H1 (cell line): ENCODE measurements around the gene NALF2. TPM values are rescaled to one million over a fixed set of nuclear protein-coding genes. Genes with fewer than 3 reads are reported as not detected.

Experiments used
- CTCF ChIA-PET: fragments of 300-600 bp; sonication (Branson Sonifier 250); formaldehyde crosslinking; loops from one replicate; lab custom pipeline; 2021; ENCODE audit not compliant: partially characterized antibody; lab: Charles Lee
- POLR2A ChIA-PET: fragments of 300-600 bp; sonication (Branson Sonifier 250); formaldehyde crosslinking; loops from one replicate; lab custom pipeline; 2021; ENCODE audit warnings: inconsistent platforms; ENCODE audit not compliant: partially characterized antibody; lab: Charles Lee
- DNase-seq, 2 experiments: peaks; one replicate each; pipeline versions ENCODE4 v3.0.0 to v3.0.0-alpha.2; 2010 to 2022; ENCODE audit warnings: low spot score in 2 of 2, low read depth in 1 of 2, mixed read lengths in 1 of 2
- FAIRE-seq: peaks from 2 replicates; lab custom pipeline; 2011; peaks lifted over from hg19 to GRCh38; lab: Jason Lieb, UNC
- H2AFZ ChIP-seq: 2 replicates; pipeline ENCODE4 v1.8.1; 2012; ENCODE audit warnings: low read length, inconsistent platforms
- H2AK5ac ChIP-seq: 2 replicates; pipeline ENCODE4 v1.6.1; 2013; ENCODE audit warnings: low read depth, low read length
- H2BK120ac ChIP-seq: replicated peaks from 2 replicates; pipeline ENCODE3; 2013; ENCODE audit warnings: low read depth, low read length, inconsistent platforms
- H2BK12ac ChIP-seq: 2 replicates; pipeline ENCODE4 v1.6.1; 2013; ENCODE audit warnings: low read depth, low read length
- H2BK15ac ChIP-seq: 2 replicates; pipeline ENCODE4 v1.6.1; 2013; ENCODE audit warnings: low read length
- H2BK20ac ChIP-seq: 2 replicates; pipeline ENCODE4 v1.6.1; 2013; ENCODE audit warnings: low read length
- H2BK5ac ChIP-seq: 2 replicates; pipeline ENCODE4 v1.6.1; 2013; ENCODE audit warnings: low read depth, low read length
- H3K14ac ChIP-seq: 2 replicates; pipeline ENCODE4 v1.6.1; 2013; ENCODE audit warnings: inconsistent platforms; ENCODE audit not compliant: insufficient read length
- H3K18ac ChIP-seq: 2 replicates; pipeline ENCODE4 v1.6.1; 2013; ENCODE audit warnings: low read length; ENCODE audit errors: extremely low read depth
- H3K23ac ChIP-seq: 2 replicates; pipeline ENCODE4 v1.6.1; 2013; ENCODE audit warnings: inconsistent platforms; ENCODE audit not compliant: insufficient read length
- H3K23me2 ChIP-seq: 2 replicates; pipeline ENCODE4 v1.6.1; 2013; ENCODE audit warnings: low read depth, low read length
- H3K27ac ChIP-seq: 2 replicates; pipeline ENCODE4 v1.6.1; 2011; ENCODE audit warnings: low read depth, low read length, inconsistent platforms
- H3K27me3 ChIP-seq, 4 experiments: replicated peaks in 1 of 4; 1 replicate in 1 of 4; 2 replicates in 3 of 4; pipeline versions ENCODE4 v1.6.1 to v1.8.1; 2011 to 2013; ENCODE audit warnings: low read length in 3 of 4, mild to moderate bottlenecking in 3 of 4, inconsistent platforms in 2 of 4, mixed read lengths in 2 of 4, moderate library complexity in 1 of 4; ENCODE audit not compliant: control insufficient read depth in 3 of 4, insufficient read depth in 3 of 4; ENCODE audit errors: extremely low read depth in 1 of 4
- H3K36me3 ChIP-seq, 4 experiments: 2 replicates each; pipeline versions ENCODE4 v1.6.1 to v1.8.1; 2011 to 2013; ENCODE audit warnings: mild to moderate bottlenecking in 4 of 4, low read length in 3 of 4, moderate library complexity in 2 of 4, control low read depth in 1 of 4, inconsistent platforms in 1 of 4; ENCODE audit not compliant: insufficient read depth in 4 of 4, control insufficient read depth in 2 of 4
- H3K4ac ChIP-seq: replicated peaks from 2 replicates; pipeline ENCODE3; 2013; ENCODE audit warnings: low read length, low read depth, mixed read lengths, inconsistent platforms; ENCODE audit not compliant: insufficient read length
- H3K4me1 ChIP-seq, 4 experiments: replicated peaks in 1 of 4; 1 replicate in 1 of 4; 2 replicates in 3 of 4; pipeline versions ENCODE4 v1.6.1 to v1.8.1; 2011 to 2013; ENCODE audit warnings: low read length in 3 of 4, inconsistent platforms in 2 of 4, mixed read lengths in 1 of 4; ENCODE audit not compliant: insufficient read depth in 4 of 4, control insufficient read depth in 3 of 4
- H3K4me2 ChIP-seq, 2 experiments: 2 replicates each; pipeline versions ENCODE4 v1.6.1 to v1.8.1; 2011 to 2013; ENCODE audit warnings: low read depth in 2 of 2, low read length in 2 of 2, control low read depth in 1 of 2, inconsistent platforms in 1 of 2, mild to moderate bottlenecking in 1 of 2; ENCODE audit not compliant: insufficient read depth in 1 of 2
- H3K4me3 ChIP-seq, 4 experiments: fragments of 200-600, 300-600 bp in 1 of 4; sonication (generic), shearing (Covaris generic), sonication (Bioruptor Twin) in 1 of 4; 2 replicates each; pipeline versions ENCODE4 v1.5.1 to v1.8.1; 2011 to 2016; ENCODE audit warnings: low read length in 4 of 4, low read depth in 3 of 4, control low read depth in 2 of 4, inconsistent platforms in 2 of 4, mild to moderate bottlenecking in 2 of 4, mixed read lengths in 1 of 4, moderate library complexity in 1 of 4; ENCODE audit not compliant: insufficient read depth in 2 of 4; ENCODE audit errors: extremely low read depth in 1 of 4
- H3K56ac ChIP-seq: replicated peaks from 2 replicates; pipeline ENCODE3; 2013; ENCODE audit warnings: low read depth, mild to moderate bottlenecking, mixed read lengths, low read length, inconsistent platforms; ENCODE audit not compliant: insufficient read length
- H3K79me1 ChIP-seq: 2 replicates; pipeline ENCODE4 v1.6.1; 2013; ENCODE audit warnings: low read depth, low read length, control low read depth
- H3K79me2 ChIP-seq, 2 experiments: 2 replicates each; pipeline versions ENCODE4 v1.6.1 to v1.8.1; 2012 to 2013; ENCODE audit warnings: low read length in 2 of 2, mild to moderate bottlenecking in 2 of 2, inconsistent platforms in 1 of 2; ENCODE audit not compliant: insufficient read depth in 2 of 2, control insufficient read depth in 1 of 2
- H3K9ac ChIP-seq, 4 experiments: replicated peaks in 1 of 4; 1 replicate in 1 of 4; 2 replicates in 3 of 4; pipeline versions ENCODE4 v1.6.1 to v1.8.1; 2011 to 2013; ENCODE audit warnings: low read depth in 3 of 4, low read length in 3 of 4, control low read depth in 2 of 4, mild to moderate bottlenecking in 2 of 4, moderate library complexity in 2 of 4, inconsistent platforms in 1 of 4; ENCODE audit errors: extremely low read depth in 1 of 4
- H3K9me3 ChIP-seq, 2 experiments: 2 replicates each; pipeline versions ENCODE4 v1.6.1 to v1.8.1; 2012 to 2013; ENCODE audit warnings: mild to moderate bottlenecking in 2 of 2, moderate library complexity in 2 of 2, control low read depth in 1 of 2, inconsistent platforms in 1 of 2, low read depth in 1 of 2, low read length in 1 of 2, mixed read lengths in 1 of 2; ENCODE audit not compliant: insufficient read depth in 2 of 2
- H4K20me1 ChIP-seq, 2 experiments: replicated peaks in 1 of 2; 2 replicates each; pipeline versions ENCODE3 to v1.8.1; 2011 to 2013; ENCODE audit warnings: inconsistent platforms in 2 of 2, low read length in 2 of 2, mild to moderate bottlenecking in 1 of 2; ENCODE audit not compliant: insufficient read depth in 2 of 2, control insufficient read depth in 1 of 2
- H4K5ac ChIP-seq: 2 replicates; pipeline ENCODE4 v1.6.1; 2013; ENCODE audit warnings: low read length, low read depth, mixed read lengths, inconsistent platforms; ENCODE audit not compliant: insufficient read length
- H4K8ac ChIP-seq: 2 replicates; pipeline ENCODE4 v1.8.0; 2013; ENCODE audit warnings: mild to moderate bottlenecking, moderate library complexity, low read length, inconsistent platforms; ENCODE audit not compliant: insufficient read depth; ENCODE audit errors: extremely low read depth
- H4K91ac ChIP-seq: replicated peaks from 2 replicates; pipeline ENCODE3; 2013; ENCODE audit warnings: low read length, mixed read lengths, inconsistent platforms; ENCODE audit not compliant: insufficient read length
- ATF3 ChIP-seq: IDR thresholded peaks from 2 replicates; pipeline ENCODE4 v1.6.1; 2011; ENCODE audit warnings: low read depth, mild to moderate bottlenecking, low read length; ENCODE audit not compliant: insufficient read depth
- BCL11A ChIP-seq, 2 experiments: IDR thresholded peaks; one replicate each; pipeline ENCODE4 v1.6.1; 2011; ENCODE audit warnings: low read depth in 2 of 2, low read length in 2 of 2, mild to moderate bottlenecking in 2 of 2
- CBX8 ChIP-seq: fragments of 300-800, 300-1000 bp; sonication (generic); IDR thresholded peaks from 2 replicates; pipeline ENCODE4 v1.7.1; 2016; ENCODE audit warnings: low read depth, low read length, borderline replicate concordance
- CEBPB ChIP-seq: IDR thresholded peaks from 2 replicates; pipeline ENCODE4 v1.6.1; 2012; ENCODE audit warnings: low read depth, low read length
- CHD1 ChIP-seq: IDR thresholded peaks from 2 replicates; pipeline ENCODE4 v1.6.1; 2012; ENCODE audit warnings: low read depth, low read length, improper control_type of control experiment
- FOSL1 ChIP-seq: IDR thresholded peaks from 2 replicates; pipeline ENCODE4 v1.6.1; 2011; ENCODE audit warnings: mild to moderate bottlenecking, low read depth, low read length, moderate library complexity; ENCODE audit not compliant: insufficient read depth
- RAD21 ChIP-seq, 2 experiments: IDR thresholded peaks in 1 of 2; conservative IDR thresholded peaks in 1 of 2; 2 replicates each; pipeline ENCODE4 v1.6.1; 2011; ENCODE audit warnings: low read depth in 2 of 2, low read length in 2 of 2, improper control_type of control experiment in 1 of 2, inconsistent platforms in 1 of 2, mild to moderate bottlenecking in 1 of 2, moderate library complexity in 1 of 2
- SAP30 ChIP-seq: fragments of 300-600 bp; sonication (generic); IDR thresholded peaks from 2 replicates; pipeline ENCODE4 v1.7.1; 2012; ENCODE audit warnings: low read length, moderate library complexity, mild to moderate bottlenecking, inconsistent platforms; ENCODE audit not compliant: insufficient read depth, insufficient replicate concordance
- SIN3A ChIP-seq, 2 experiments: IDR thresholded peaks in 1 of 2; conservative IDR thresholded peaks in 1 of 2; 2 replicates each; pipeline ENCODE4 v1.6.1; 2011 to 2012; ENCODE audit warnings: low read length in 2 of 2, improper control_type of control experiment in 1 of 2, low read depth in 1 of 2, mild to moderate bottlenecking in 1 of 2
- SIX5 ChIP-seq: IDR thresholded peaks from 2 replicates; pipeline ENCODE4 v1.6.1; 2011; ENCODE audit warnings: mild to moderate bottlenecking, low read depth, low read length
- SRF ChIP-seq: IDR thresholded peaks from 2 replicates; pipeline ENCODE4 v1.6.1; 2011; ENCODE audit warnings: mild to moderate bottlenecking, low read depth, low read length, moderate library complexity
- WGBS, 2 experiments: shearing (Covaris generic) in 1 of 2; methylation state at CpG; one replicate each; pipeline versions ENCODE4 v1.1.6 to v1.1.7; 2013 to 2015; ENCODE audit warnings: low lambda C conversion rate in 2 of 2, mixed read lengths in 2 of 2, inconsistent platforms in 1 of 2, low coverage in 1 of 2, missing lambda C conversion rate in 1 of 2; ENCODE audit not compliant: insufficient replicate concordance in 2 of 2, insufficient coverage in 1 of 2, insufficient read length in 1 of 2; ENCODE audit errors: extremely low coverage in 1 of 2, missing lambda C conversion rate in 1 of 2; 5-methylcytosine and 5-hydroxymethylcytosine counted together
- polyA plus RNA-seq, 7 experiments: library from polyadenylated mRNA; depleted of rRNA in 3 of 7; stranded (reverse) in 5 of 7; unstranded in 2 of 7; fragments of >200 nt in 5 of 7; fragments of 200-250 nt in 2 of 7; gene quantifications; 1 replicate in 5 of 7; 2 replicates in 1 of 7; 4 replicates in 1 of 7; pipeline versions ENCODE4 v1.2.1 to v1.2.3, GENCODE V29; 2011 to 2013; ENCODE audit warnings: missing spikeins in 2 of 7, mixed read lengths in 2 of 7
- total RNA-seq: library from RNA; stranded (reverse); fragmentation: NEBNext Ultra II Directional; extraction: Animal tissue kit (Norgen Biotek cat#: 25700); gene quantifications from 2 replicates; pipeline ENCODE4 v1.2.1, GENCODE V29; 2021

The NALF2 gene
- total and polyA plus RNA-seq, 2 of the 8 experiments (the other 6 are each of a cell fraction or from before 2014, with no cell fraction given) = 7.5 to 15.6 TPM

GRCh38 chrX:69543572-69543971 lies 39.4 kb downstream of the NALF2 start:
- Histone ChIP-seq H3K79me2 (no peaks in the 10 kb centered on the region), H3K9me3 (no peaks in the 10 kb centered on the region), H3K4ac (no peak overlapping the region), H4K5ac (no peak overlapping the region), H2BK15ac (no peak overlapping the region), H2AFZ (no peak overlapping the region), H3K4me3 (no peak overlapping the region), H3K4me1 (peaks cover 0 to 5% (median under 1%) of the 10 kb centered on the region in 4 experiments; a peak in 2 of 7 replicates), H2AK5ac (no peak overlapping the region), H4K20me1 (no peaks in the 10 kb centered on the region), H3K27me3 (no peaks in the 10 kb centered on the region), H2BK5ac (no peak overlapping the region), H3K79me1 (no peaks in the 10 kb centered on the region), H4K91ac (no peak overlapping the region), H2BK12ac (no peak overlapping the region), H3K4me2 (no peak overlapping the region), H4K8ac (no peak overlapping the region), H3K23me2 (no peaks in the 10 kb centered on the region; the same call in 1 of the 2 replicates), H3K23ac (no peak overlapping the region), H3K14ac (no peak overlapping the region), H2BK20ac (no peak overlapping the region), H3K9ac (no peak overlapping the region), H3K36me3 (no peaks in the 10 kb centered on the region), H3K56ac (no peak overlapping the region), H2BK120ac (no peak overlapping the region), H3K18ac (no peak overlapping the region), H3K27ac (no peak overlapping the region)
- POLR2A ChIA-PET = no interaction called here
- WGBS, 2 experiments = 100% methylated on average over 1 of the region's 3 CpGs; no CpG with 5 or more reads in 1 of the 2 experiments
- CTCF ChIA-PET = interaction anchor here (0.7 to 2.5 kb wide), 6 partner anchors 22 to 553 kb away, joined by 3 to 8 read pairs (median 4); no protein-coding TSS in a partner anchor
- DNase-seq (no peak), FAIRE-seq (no peak)
- TF ChIP-seq SIX5 (no peak), SAP30 (no peak), ATF3 (no peak), BCL11A (IDR thresholded peaks at IDR 0.05; ENCODE audit: low read depth in 2 of 2, low read length in 2 of 2) (no peak), CBX8 (no peak), SIN3A (conservative IDR thresholded peaks at IDR 0.05 in 1 of 2, IDR thresholded peaks at IDR 0.05 in 1 of 2; ENCODE audit: low read depth in 1 of 2, low read length in 2 of 2) (no peak), CHD1 (no peak), CEBPB (no peak), RAD21 (IDR thresholded peaks at IDR 0.05 in 1 of 2, conservative IDR thresholded peaks at IDR 0.05 in 1 of 2; ENCODE audit: low read depth in 2 of 2, low read length in 2 of 2) (no peak), FOSL1 (no peak), SRF (no peak)
